IPS-NIHi11 (cell line): ENCODE measurements around the gene MARK1.

ENCODE experiments used
- DNase-seq: peaks from one replicate; pipeline ENCODE4 v3.0.0; 2012; ENCODE audit warnings: mixed read lengths, low spot score

Gene MARK1

GRCh38 chr1:220527908-220528678, at the start of gene MARK1:
TSS of gene MARK1 (plus strand) at chr1:220528136. CDS start at chr1:220528823, 687 bp downstream.
- peak; percentile 87 for DNase-seq

- DNase-seq: no peak
Measured at GRCh38 chr1:220483700-220484099, 44.2 kb upstream of the MARK1 start.

GRCh38 chr1:220484135-220484534, 43.8 kb upstream of the MARK1 start:
- DNase-seq: no peak

GRCh38 chr1:220485131-220485530, 42.8 kb upstream of the MARK1 start:
- peak; percentile 13 for DNase-seq

GRCh38 chr1:220485791-220486190, 42.1 kb upstream of the MARK1 start:
- DNase-seq: no peak

GRCh38 chr1:220487297-220487820, 40.6 kb upstream of the MARK1 start:
- DNase-seq: peak; percentile 41

- no peak for DNase-seq
Measured at GRCh38 chr1:220491891-220492290, 36.0 kb upstream of the MARK1 start.

- DNase-seq: no peak
Measured at GRCh38 chr1:220497220-220497947, 30.6 kb upstream of the MARK1 start.

- no peak for DNase-seq
Measured at GRCh38 chr1:220498188-220498587, 29.7 kb upstream of the MARK1 start.

- DNase-seq: no peak
Measured at GRCh38 chr1:220500372-220500771, 27.6 kb upstream of the MARK1 start.

- no peak for DNase-seq
Measured at GRCh38 chr1:220504329-220504728, 23.6 kb upstream of the MARK1 start.

- DNase-seq: no peak
Measured at GRCh38 chr1:220507085-220507484, 20.9 kb upstream of the MARK1 start.

- DNase-seq: no peak
Measured at GRCh38 chr1:220511179-220511578, 16.8 kb upstream of the MARK1 start.

GRCh38 chr1:220511785-220512184, 16.2 kb upstream of the MARK1 start:
- DNase-seq: peak; percentile 50

GRCh38 chr1:220513834-220514233, 14.1 kb upstream of the MARK1 start:
- no peak for DNase-seq

- DNase-seq: no peak
Measured at GRCh38 chr1:220514256-220514655, 13.7 kb upstream of the MARK1 start.

- DNase-seq: no peak
Measured at GRCh38 chr1:220516014-220516721, 11.8 kb upstream of the MARK1 start.

GRCh38 chr1:220516722-220517042, 11.3 kb upstream of the MARK1 start:
- DNase-seq: no peak

GRCh38 chr1:220521778-220522177, 6.2 kb upstream of the MARK1 start:
- DNase-seq: no peak

- DNase-seq: peak; percentile 23
Measured at GRCh38 chr1:220526294-220526693, 1.6 kb upstream of the MARK1 start.

GRCh38 chr1:220527279-220527907, 543 bp upstream of the MARK1 start:
- DNase-seq: peak; percentile 8
